Measurements from ENCODE around the gene EBF3.

- TF ChIP-seq SIN3A (IDR thresholded peaks at IDR 0.05; ENCODE audit: borderline replicate concordance, insufficient read depth, low read length) (no peak), POLR2AphosphoS5 (IDR thresholded peaks at IDR 0.05; ENCODE audit: low read depth, low read length) (no peak), TAF1 (IDR thresholded peaks at IDR 0.05; ENCODE audit: borderline replicate concordance, insufficient read depth, low read length) (no peak), REST (IDR thresholded peaks at IDR 0.05; ENCODE audit: insufficient read depth in 1 of 2, low read depth in 2 of 2, low read length in 2 of 2) (no peak)
These were observed 170.6 kb downstream of the EBF3 start for GRCh38 chr10:129793479-129793878.

All from PFSK-1 (cell line).